HepG2 (cell line): ENCODE results near the gene YY1. TPM values are rescaled to one million over a fixed set of nuclear protein-coding genes. Genes with fewer than 3 reads are reported as not detected.

Source experiments
- CHCHD3 ChIP-seq: sonication (generic); formaldehyde crosslinking; IDR thresholded peaks from 2 replicates; pipeline ENCODE4 v1.8.0; 2022; ENCODE audit warnings: mild to moderate bottlenecking, missing genetic modification reagents, moderate library complexity
- GTF3A ChIP-seq: sonication (generic); formaldehyde crosslinking; conservative IDR thresholded peaks from 2 replicates; pipeline ENCODE4 v1.4.0; 2020; ENCODE audit warnings: mild to moderate bottlenecking, missing genetic modification reagents
- HNF4A ChIP-seq: sonication (generic); formaldehyde crosslinking; IDR thresholded peaks from 2 replicates; pipeline ENCODE4 v1.4.0; 2020; ENCODE audit warnings: missing genetic modification reagents
- HNRNPK ChIP-seq: fragments of 200-400 bp; formaldehyde crosslinking; IDR thresholded peaks from 2 replicates; pipeline ENCODE4 v1.6.1; 2018; ENCODE audit warnings: low read length, low read depth, moderate library complexity, mild to moderate bottlenecking; ENCODE audit not compliant: poor library complexity, severe bottlenecking
- MYC ChIP-seq: sonication (generic); formaldehyde crosslinking; IDR thresholded peaks from 2 replicates; pipeline ENCODE4 v1.9.0; 2021; ENCODE audit warnings: missing genetic modification reagents, borderline replicate concordance
- NPAS2 ChIP-seq: sonication (generic); formaldehyde crosslinking; IDR thresholded peaks from 2 replicates; pipeline ENCODE4 v1.8.0; 2022; ENCODE audit warnings: mild to moderate bottlenecking, missing genetic modification reagents, borderline replicate concordance
- TCF7L2 ChIP-seq: IDR thresholded peaks from 2 replicates; pipeline ENCODE4 v1.6.1; 2011; ENCODE audit warnings: mild to moderate bottlenecking, low read depth, low read length, moderate library complexity
- TP53 ChIP-seq: sonication (generic); formaldehyde crosslinking; conservative IDR thresholded peaks from 2 replicates; pipeline ENCODE4 v1.4.0; 2020; ENCODE audit warnings: missing genetic modification reagents
- ZC3H13 ChIP-seq: sonication (generic); formaldehyde crosslinking; IDR thresholded peaks from 2 replicates; pipeline ENCODE4 v1.8.1; 2023; ENCODE audit warnings: mild to moderate bottlenecking, missing genetic modification reagents, moderate library complexity
- ZEB1 ChIP-seq: IDR thresholded peaks from 2 replicates; pipeline ENCODE4 v1.6.1; 2012; ENCODE audit warnings: mild to moderate bottlenecking, low read depth, inconsistent platforms; ENCODE audit not compliant: insufficient replicate concordance
- ZNF451 ChIP-seq: sonication (generic); formaldehyde crosslinking; IDR thresholded peaks from 2 replicates; pipeline ENCODE4 v1.5.0; 2020; ENCODE audit warnings: mild to moderate bottlenecking, missing genetic modification reagents
- ZNF644 ChIP-seq: IDR thresholded peaks from 2 replicates; pipeline ENCODE4 v1.6.1; 2016; ENCODE audit warnings: low read depth
- ZNF772 ChIP-seq: sonication (generic); formaldehyde crosslinking; IDR thresholded peaks from 2 replicates; pipeline ENCODE4 v1.5.0; 2020; ENCODE audit warnings: mild to moderate bottlenecking, missing genetic modification reagents
- ZNF776 ChIP-seq: sonication (generic); formaldehyde crosslinking; IDR thresholded peaks from 2 replicates; pipeline ENCODE4 v1.4.0; 2020; ENCODE audit warnings: mild to moderate bottlenecking, missing genetic modification reagents
- polyA plus RNA-seq, 8 experiments: library from polyadenylated mRNA; depleted of rRNA in 3 of 8; stranded (reverse) in 7 of 8; unstranded in 1 of 8; fragments of >200 nt; fragmentation: Illumina TruSeq in 4 of 8; extraction: Trizol in 4 of 8; gene quantifications; 2 replicates each; pipeline versions ENCODE4 v1.2.1 to v1.2.3, GENCODE V29; 2011 to 2016; ENCODE audit warnings: low read depth in 4 of 8, missing spikeins in 1 of 8, mixed read lengths in 1 of 8; ENCODE audit not compliant: insufficient read depth in 1 of 8
- total RNA-seq, 5 experiments: library from RNA; depleted of rRNA; stranded (reverse); fragments of >200 nt; fragmentation: Illumina TruSeq; extraction: Trizol; gene quantifications; 2 replicates each; pipeline ENCODE4 v1.2.3, GENCODE V29; 2016; ENCODE audit warnings: low read depth in 1 of 5
- TF ChIP-seq, protein P1 (sequence below): sonication (generic); formaldehyde crosslinking; IDR thresholded peaks from 2 replicates; pipeline ENCODE4 v1.5.0; 2020; ENCODE audit warnings: mild to moderate bottlenecking, missing genetic modification reagents
- TF ChIP-seq, protein P2 (sequence below): sonication (generic); formaldehyde crosslinking; IDR thresholded peaks from 2 replicates; pipeline ENCODE4 v1.8.1; 2023; ENCODE audit warnings: mild to moderate bottlenecking, missing genetic modification reagents, borderline replicate concordance
- TF ChIP-seq, protein P3 (sequence below): IDR thresholded peaks from 2 replicates; pipeline ENCODE4 v1.6.1; 2016; ENCODE audit warnings: missing genetic modification reagents, missing compliant biosample characterization
- TF ChIP-seq, protein P4 (sequence below): sonication (generic); formaldehyde crosslinking; conservative IDR thresholded peaks from 2 replicates; pipeline ENCODE4 v1.4.0; 2020; ENCODE audit warnings: missing genetic modification reagents
- TF ChIP-seq, protein P5 (sequence below): sonication (generic); formaldehyde crosslinking; IDR thresholded peaks from 2 replicates; pipeline ENCODE4 v1.8.1; 2023; ENCODE audit warnings: missing genetic modification reagents, mild to moderate bottlenecking, borderline replicate concordance
- TF ChIP-seq, protein P6 (sequence below): sonication (generic); formaldehyde crosslinking; IDR thresholded peaks from 2 replicates; pipeline ENCODE4 v1.8.0; 2023; ENCODE audit warnings: mild to moderate bottlenecking, missing genetic modification reagents
- TF ChIP-seq, protein P7 (sequence below): sonication (generic); formaldehyde crosslinking; IDR thresholded peaks from 2 replicates; pipeline ENCODE4; 2020; ENCODE audit warnings: missing genetic modification reagents, mild to moderate bottlenecking, borderline replicate concordance

YY1 gene
- total and polyA plus RNA-seq, 2 of the 13 experiments (the other 11 are each of a cell fraction or from before 2014, with no cell fraction given) = 29.4 to 68.1 TPM

DNA sequence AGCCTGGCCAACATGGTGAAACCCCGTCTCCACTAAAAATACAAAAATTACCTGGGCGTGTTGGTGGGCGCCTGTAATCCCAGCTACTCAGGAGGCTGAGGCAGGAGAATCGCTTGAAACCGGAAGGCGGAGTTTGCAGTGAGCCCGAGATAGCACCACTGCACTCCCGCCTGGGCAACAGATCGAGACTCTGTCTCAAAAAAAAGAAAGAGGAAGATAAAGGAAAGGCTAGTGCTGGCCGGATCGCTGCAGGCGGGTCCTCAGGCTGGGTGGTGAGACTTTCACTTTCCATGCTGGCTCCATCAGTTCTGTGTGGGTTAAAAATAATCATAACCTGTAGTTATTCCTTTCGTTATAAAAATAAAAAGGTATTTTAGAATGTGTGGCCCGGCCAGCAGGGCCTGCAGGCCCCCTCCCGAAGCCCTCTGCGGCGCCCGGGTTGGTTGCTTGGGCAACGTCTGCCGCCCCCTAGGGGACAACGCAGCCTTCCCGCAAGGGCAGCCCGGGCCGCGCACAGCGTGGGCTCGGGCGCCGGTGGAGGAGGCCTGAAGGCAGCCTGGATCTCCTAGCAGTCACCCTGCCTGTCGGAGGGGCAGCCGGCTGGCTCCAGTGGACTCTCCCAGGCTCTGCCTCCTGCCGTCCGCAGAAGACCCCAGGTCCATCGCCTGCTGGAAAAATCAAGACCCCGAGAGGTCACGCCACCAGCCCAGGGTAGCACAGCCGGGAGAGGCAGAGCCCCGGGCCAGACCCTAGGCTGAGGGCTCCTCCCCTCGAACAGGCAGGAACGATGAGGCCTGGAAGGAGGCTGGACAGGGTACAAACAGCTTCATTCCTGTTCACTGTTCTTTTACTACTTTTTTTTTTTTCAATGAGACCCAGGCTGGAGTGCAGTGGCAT lies 79.2 kb downstream of the YY1 start (continued):
- TF ChIP-seq, protein P1, sequence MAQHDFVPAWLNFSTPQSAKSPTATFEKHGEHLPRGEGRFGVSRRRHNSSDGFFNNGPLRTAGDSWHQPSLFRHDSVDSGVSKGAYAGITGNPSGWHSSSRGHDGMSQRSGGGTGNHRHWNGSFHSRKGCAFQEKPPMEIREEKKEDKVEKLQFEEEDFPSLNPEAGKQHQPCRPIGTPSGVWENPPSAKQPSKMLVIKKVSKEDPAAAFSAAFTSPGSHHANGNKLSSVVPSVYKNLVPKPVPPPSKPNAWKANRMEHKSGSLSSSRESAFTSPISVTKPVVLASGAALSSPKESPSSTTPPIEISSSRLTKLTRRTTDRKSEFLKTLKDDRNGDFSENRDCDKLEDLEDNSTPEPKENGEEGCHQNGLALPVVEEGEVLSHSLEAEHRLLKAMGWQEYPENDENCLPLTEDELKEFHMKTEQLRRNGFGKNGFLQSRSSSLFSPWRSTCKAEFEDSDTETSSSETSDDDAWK = no peak
- TF ChIP-seq ZNF772 (CRISPR knock-in tag) (no peak), ZC3H13 (CRISPR knock-in tag) (no peak), HNRNPK (no peak), CHCHD3 (CRISPR knock-in tag) (no peak), TCF7L2 (no peak), ZNF644 (no peak), ZNF776 (CRISPR knock-in tag) (no peak), MYC (peak; percentile 41; the same call in 1 of the 2 replicates), TP53 (no peak), NPAS2 (CRISPR knock-in tag) (no peak), ZNF451 (no peak), ZEB1 (no peak), HNF4A (CRISPR knock-in tag) (no peak), GTF3A (CRISPR knock-in tag) (no peak)
- TF ChIP-seq, protein P2, sequence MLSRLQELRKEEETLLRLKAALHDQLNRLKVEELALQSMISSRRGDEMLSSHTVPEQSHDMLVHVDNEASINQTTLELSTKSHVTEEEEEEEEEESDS = no peak
- TF ChIP-seq, protein P3, sequence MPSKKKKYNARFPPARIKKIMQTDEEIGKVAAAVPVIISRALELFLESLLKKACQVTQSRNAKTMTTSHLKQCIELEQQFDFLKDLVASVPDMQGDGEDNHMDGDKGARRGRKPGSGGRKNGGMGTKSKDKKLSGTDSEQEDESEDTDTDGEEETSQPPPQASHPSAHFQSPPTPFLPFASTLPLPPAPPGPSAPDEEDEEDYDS (CRISPR knock-in tag) = no peak
- TF ChIP-seq, protein P4, sequence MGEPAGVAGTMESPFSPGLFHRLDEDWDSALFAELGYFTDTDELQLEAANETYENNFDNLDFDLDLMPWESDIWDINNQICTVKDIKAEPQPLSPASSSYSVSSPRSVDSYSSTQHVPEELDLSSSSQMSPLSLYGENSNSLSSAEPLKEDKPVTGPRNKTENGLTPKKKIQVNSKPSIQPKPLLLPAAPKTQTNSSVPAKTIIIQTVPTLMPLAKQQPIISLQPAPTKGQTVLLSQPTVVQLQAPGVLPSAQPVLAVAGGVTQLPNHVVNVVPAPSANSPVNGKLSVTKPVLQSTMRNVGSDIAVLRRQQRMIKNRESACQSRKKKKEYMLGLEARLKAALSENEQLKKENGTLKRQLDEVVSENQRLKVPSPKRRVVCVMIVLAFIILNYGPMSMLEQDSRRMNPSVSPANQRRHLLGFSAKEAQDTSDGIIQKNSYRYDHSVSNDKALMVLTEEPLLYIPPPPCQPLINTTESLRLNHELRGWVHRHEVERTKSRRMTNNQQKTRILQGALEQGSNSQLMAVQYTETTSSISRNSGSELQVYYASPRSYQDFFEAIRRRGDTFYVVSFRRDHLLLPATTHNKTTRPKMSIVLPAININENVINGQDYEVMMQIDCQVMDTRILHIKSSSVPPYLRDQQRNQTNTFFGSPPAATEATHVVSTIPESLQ (CRISPR knock-in tag) = no peak
- TF ChIP-seq, protein P5, sequence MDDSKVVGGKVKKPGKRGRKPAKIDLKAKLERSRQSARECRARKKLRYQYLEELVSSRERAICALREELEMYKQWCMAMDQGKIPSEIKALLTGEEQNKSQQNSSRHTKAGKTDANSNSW (CRISPR knock-in tag) = no peak
- TF ChIP-seq, protein P6, sequence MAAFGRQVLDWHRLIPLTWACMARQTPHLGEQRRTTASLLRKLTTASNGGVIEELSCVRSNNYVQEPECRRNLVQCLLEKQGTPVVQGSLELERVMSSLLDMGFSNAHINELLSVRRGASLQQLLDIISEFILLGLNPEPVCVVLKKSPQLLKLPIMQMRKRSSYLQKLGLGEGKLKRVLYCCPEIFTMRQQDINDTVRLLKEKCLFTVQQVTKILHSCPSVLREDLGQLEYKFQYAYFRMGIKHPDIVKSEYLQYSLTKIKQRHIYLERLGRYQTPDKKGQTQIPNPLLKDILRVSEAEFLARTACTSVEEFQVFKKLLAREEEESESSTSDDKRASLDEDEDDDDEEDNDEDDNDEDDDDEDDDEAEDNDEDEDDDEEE (CRISPR knock-in tag) = no peak
- TF ChIP-seq, protein P7, sequence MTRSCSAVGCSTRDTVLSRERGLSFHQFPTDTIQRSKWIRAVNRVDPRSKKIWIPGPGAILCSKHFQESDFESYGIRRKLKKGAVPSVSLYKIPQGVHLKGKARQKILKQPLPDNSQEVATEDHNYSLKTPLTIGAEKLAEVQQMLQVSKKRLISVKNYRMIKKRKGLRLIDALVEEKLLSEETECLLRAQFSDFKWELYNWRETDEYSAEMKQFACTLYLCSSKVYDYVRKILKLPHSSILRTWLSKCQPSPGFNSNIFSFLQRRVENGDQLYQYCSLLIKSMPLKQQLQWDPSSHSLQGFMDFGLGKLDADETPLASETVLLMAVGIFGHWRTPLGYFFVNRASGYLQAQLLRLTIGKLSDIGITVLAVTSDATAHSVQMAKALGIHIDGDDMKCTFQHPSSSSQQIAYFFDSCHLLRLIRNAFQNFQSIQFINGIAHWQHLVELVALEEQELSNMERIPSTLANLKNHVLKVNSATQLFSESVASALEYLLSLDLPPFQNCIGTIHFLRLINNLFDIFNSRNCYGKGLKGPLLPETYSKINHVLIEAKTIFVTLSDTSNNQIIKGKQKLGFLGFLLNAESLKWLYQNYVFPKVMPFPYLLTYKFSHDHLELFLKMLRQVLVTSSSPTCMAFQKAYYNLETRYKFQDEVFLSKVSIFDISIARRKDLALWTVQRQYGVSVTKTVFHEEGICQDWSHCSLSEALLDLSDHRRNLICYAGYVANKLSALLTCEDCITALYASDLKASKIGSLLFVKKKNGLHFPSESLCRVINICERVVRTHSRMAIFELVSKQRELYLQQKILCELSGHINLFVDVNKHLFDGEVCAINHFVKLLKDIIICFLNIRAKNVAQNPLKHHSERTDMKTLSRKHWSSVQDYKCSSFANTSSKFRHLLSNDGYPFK = no peak
